ENCODE results near the gene GALNT1. TPM values are rescaled to one million over a fixed set of nuclear protein-coding genes. Genes with fewer than 3 reads are reported as not detected.

Gene GALNT1
- total RNA-seq, 1 experiment from 2014 or later: 54.7 TPM

DNA sequence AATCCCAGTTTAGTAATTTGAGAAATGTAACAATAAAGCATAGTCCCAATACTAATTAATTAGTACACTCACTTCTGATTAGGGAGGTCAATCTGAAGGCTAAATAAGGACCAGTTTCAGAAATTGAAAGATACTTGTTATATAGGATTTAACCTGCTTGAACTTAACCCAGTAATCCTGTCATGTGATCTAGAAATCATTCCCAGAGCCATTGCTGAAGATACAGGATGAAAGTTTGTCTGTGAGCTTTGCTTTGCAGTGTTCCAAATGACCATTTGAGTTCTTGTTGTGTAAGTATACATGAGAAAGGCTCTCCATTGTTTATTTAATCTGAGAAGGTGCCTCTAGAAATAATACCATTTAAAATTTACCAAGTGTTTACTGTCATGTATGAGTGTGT lies 52.2 kb downstream of the GALNT1 start:
- intact Hi-C loops (cut with micrococcal nuclease): no loop called here
- Histone ChIP-seq H3K9me3 (ENCODE audit: control insufficient read depth in 1 of 2, insufficient read depth in 1 of 2, low read depth in 1 of 2, low read length in 2 of 2) (no peaks in the 10 kb centered on the region), H3K79me2 (ENCODE audit: insufficient read depth, low read length) (no peaks in the 10 kb centered on the region), H3K27me3 (ENCODE audit: insufficient read depth, low read length) (no peaks in the 10 kb centered on the region), H3K4me1 (ENCODE audit: control insufficient read depth in 1 of 2, insufficient read depth in 2 of 2, low read length in 2 of 2) (no peaks in the 10 kb centered on the region), H3K9ac (ENCODE audit: low read length) (no peak overlapping the region), H2AFZ (ENCODE audit: low read depth, low read length, poor library complexity, severe bottlenecking) (no peak overlapping the region), H3K9me2 (ENCODE audit: insufficient read depth) (no peaks in the 10 kb centered on the region), H3K27ac (ENCODE audit: low read depth, low read length) (no peak overlapping the region), H3K4me2 (ENCODE audit: low read length) (no peak overlapping the region), H3K36me3 (ENCODE audit: control insufficient read depth in 1 of 2, insufficient read depth in 2 of 2, low read length in 2 of 2) (no peaks in the 10 kb centered on the region), H4K20me1 (ENCODE audit: insufficient read depth) (no peaks in the 10 kb centered on the region), H3K4me3 (replicated peaks in 1 of 2; ENCODE audit: low read depth in 1 of 2, low read length in 2 of 2) (no peak overlapping the region)
- no TSS peak for BruUV-seq (replicated peaks)
- POLR2A ChIA-PET: no interaction called here
- CTCF ChIA-PET: no interaction called here
- no peak for ATAC-seq
- TF ChIP-seq EZH2 (IDR thresholded peaks at IDR 0.05) (no peak), CEBPB (IDR thresholded peaks at IDR 0.05; ENCODE audit: low read depth) (no peak)
- RAD21 ChIA-PET (ENCODE audit: low non-redundant PET in 1 of 2, low total read pairs in 2 of 2, uncharacterized antibody in 2 of 2, unreplicated experiment in 2 of 2): no interaction called here
- DNase-seq (ENCODE audit: low read depth, low spot score): no peak

DNA sequence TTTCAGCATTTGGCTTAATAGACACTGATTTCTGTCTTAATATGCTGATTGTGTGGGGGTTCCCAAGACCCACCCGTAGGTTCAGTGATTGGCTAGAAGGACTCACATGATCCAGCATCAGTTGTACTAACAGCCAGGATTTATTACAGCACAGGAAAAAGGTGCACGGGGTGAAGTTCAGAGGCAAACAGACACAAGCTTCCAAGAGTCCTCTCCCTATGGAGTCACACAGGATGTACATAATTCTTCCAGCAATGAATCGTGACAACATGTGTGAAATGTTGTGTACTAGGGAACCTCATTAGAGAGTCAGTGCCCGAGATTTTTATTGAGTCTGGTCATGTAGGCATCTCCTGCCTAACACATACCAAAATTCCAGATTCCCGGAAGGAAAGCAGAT lies 52.8 kb downstream of the GALNT1 start:
- intact Hi-C loops (cut with micrococcal nuclease): no loop called here
- Histone ChIP-seq H3K79me2 (ENCODE audit: insufficient read depth, low read length) (no peaks in the 10 kb centered on the region), H3K36me3 (ENCODE audit: control insufficient read depth in 1 of 2, insufficient read depth in 2 of 2, low read length in 2 of 2) (no peaks in the 10 kb centered on the region), H3K9me2 (ENCODE audit: insufficient read depth) (no peaks in the 10 kb centered on the region), H3K9ac (ENCODE audit: low read length) (no peak overlapping the region), H3K27me3 (ENCODE audit: insufficient read depth, low read length) (no peaks in the 10 kb centered on the region), H3K4me3 (replicated peaks in 1 of 2; ENCODE audit: low read depth in 1 of 2, low read length in 2 of 2) (no peak overlapping the region), H3K4me1 (ENCODE audit: control insufficient read depth in 1 of 2, insufficient read depth in 2 of 2, low read length in 2 of 2) (no peaks in the 10 kb centered on the region), H2AFZ (ENCODE audit: low read depth, low read length, poor library complexity, severe bottlenecking) (no peak overlapping the region), H3K27ac (ENCODE audit: low read depth, low read length) (no peak overlapping the region), H4K20me1 (ENCODE audit: insufficient read depth) (no peaks in the 10 kb centered on the region), H3K4me2 (ENCODE audit: low read length) (no peak overlapping the region), H3K9me3 (ENCODE audit: control insufficient read depth in 1 of 2, insufficient read depth in 1 of 2, low read depth in 1 of 2, low read length in 2 of 2) (no peaks in the 10 kb centered on the region)
- BruUV-seq (replicated peaks): no TSS peak
- no peak for TF ChIP-seq SIN3A (IDR thresholded peaks at IDR 0.05; ENCODE audit: low read depth)
- TF ChIP-seq EZH2phosphoT487 (IDR thresholded peaks at IDR 0.05; ENCODE audit: borderline replicate concordance): no peak
- no peak for TF ChIP-seq POLR2A (IDR thresholded peaks at IDR 0.05; ENCODE audit: borderline replicate concordance, extremely low read depth, insufficient read depth, insufficient read length)
- no peak for TF ChIP-seq TCF7L2 (IDR thresholded peaks at IDR 0.05; ENCODE audit: borderline replicate concordance, extremely low read depth, insufficient read depth, insufficient read length)
- TF ChIP-seq SRF (IDR thresholded peaks at IDR 0.05; ENCODE audit: low read depth): no peak
- TF ChIP-seq EGR1 (IDR thresholded peaks at IDR 0.05; ENCODE audit: low read depth): no peak
- TF ChIP-seq, protein P1, sequence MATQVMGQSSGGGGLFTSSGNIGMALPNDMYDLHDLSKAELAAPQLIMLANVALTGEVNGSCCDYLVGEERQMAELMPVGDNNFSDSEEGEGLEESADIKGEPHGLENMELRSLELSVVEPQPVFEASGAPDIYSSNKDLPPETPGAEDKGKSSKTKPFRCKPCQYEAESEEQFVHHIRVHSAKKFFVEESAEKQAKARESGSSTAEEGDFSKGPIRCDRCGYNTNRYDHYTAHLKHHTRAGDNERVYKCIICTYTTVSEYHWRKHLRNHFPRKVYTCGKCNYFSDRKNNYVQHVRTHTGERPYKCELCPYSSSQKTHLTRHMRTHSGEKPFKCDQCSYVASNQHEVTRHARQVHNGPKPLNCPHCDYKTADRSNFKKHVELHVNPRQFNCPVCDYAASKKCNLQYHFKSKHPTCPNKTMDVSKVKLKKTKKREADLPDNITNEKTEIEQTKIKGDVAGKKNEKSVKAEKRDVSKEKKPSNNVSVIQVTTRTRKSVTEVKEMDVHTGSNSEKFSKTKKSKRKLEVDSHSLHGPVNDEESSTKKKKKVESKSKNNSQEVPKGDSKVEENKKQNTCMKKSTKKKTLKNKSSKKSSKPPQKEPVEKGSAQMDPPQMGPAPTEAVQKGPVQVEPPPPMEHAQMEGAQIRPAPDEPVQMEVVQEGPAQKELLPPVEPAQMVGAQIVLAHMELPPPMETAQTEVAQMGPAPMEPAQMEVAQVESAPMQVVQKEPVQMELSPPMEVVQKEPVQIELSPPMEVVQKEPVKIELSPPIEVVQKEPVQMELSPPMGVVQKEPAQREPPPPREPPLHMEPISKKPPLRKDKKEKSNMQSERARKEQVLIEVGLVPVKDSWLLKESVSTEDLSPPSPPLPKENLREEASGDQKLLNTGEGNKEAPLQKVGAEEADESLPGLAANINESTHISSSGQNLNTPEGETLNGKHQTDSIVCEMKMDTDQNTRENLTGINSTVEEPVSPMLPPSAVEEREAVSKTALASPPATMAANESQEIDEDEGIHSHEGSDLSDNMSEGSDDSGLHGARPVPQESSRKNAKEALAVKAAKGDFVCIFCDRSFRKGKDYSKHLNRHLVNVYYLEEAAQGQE (IDR thresholded peaks at IDR 0.05; ENCODE audit: low read depth): no peak
- TF ChIP-seq, protein P2, sequence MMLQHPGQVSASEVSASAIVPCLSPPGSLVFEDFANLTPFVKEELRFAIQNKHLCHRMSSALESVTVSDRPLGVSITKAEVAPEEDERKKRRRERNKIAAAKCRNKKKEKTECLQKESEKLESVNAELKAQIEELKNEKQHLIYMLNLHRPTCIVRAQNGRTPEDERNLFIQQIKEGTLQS (IDR thresholded peaks at IDR 0.05): no peak
- TF ChIP-seq, protein P3, sequence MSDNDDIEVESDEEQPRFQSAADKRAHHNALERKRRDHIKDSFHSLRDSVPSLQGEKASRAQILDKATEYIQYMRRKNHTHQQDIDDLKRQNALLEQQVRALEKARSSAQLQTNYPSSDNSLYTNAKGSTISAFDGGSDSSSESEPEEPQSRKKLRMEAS (IDR thresholded peaks at IDR 0.05): no peak
- no peak for TF ChIP-seq RAD21 (IDR thresholded peaks at IDR 0.05; ENCODE audit: low read depth)
- no peak for TF ChIP-seq ZFX (IDR thresholded peaks at IDR 0.05)
- no peak for TF ChIP-seq CEBPB (IDR thresholded peaks at IDR 0.05; ENCODE audit: low read depth)
- no peak for TF ChIP-seq EZH2 (IDR thresholded peaks at IDR 0.05)
- TF ChIP-seq ZNF274 (IDR thresholded peaks at IDR 0.05; ENCODE audit: low read depth, low read length): no peak
- ChIA-PET CTCF (no interaction called here), POLR2A (no interaction called here), RAD21 (ENCODE audit: low non-redundant PET in 1 of 2, low total read pairs in 2 of 2, uncharacterized antibody in 2 of 2, unreplicated experiment in 2 of 2) (no interaction called here)
- ATAC-seq: no peak
- no peak for DNase-seq (ENCODE audit: low read depth, low spot score)
